ENCODE data around the gene KIF21A.

DNA sequence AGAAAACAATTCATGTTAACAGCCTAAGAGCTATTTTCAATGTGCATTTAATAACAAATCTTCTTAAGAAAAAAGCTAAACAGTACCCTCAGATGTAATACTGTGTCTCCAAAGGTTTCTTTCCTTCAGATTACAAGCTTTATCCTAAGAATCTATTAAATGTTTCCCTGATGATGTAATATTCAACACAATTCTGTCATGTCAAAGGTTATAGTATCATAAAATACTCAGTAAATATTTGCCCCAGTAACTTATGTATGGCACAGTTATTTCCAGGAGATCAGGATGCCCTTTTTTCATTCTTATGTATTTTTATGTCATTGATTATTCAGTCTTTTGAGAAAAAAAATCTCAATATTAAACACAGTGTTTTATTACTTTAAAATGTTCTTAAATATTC is 128.4 kb downstream of the KIF21A start:
- TF ChIP-seq SIN3A (IDR thresholded peaks at IDR 0.05; ENCODE audit: borderline replicate concordance, insufficient read depth, low read length), result no peak
- no peak for TF ChIP-seq POLR2AphosphoS5 (IDR thresholded peaks at IDR 0.05; ENCODE audit: low read depth, low read length)
